Measurements from ENCODE around the gene TSHZ3. TPM values are rescaled to one million over a fixed set of nuclear protein-coding genes. Genes with fewer than 3 reads are reported as not detected.

The TSHZ3 gene
- total and polyA plus RNA-seq, 2 of the 8 experiments (the other 6 are each of a cell fraction or from before 2014, with no cell fraction given) = 3.1 to 12.3 TPM

GRCh38 chr19:31325342-31325741 lies 23.9 kb downstream of the TSHZ3 start:
- no peak overlapping the region for H2BK15ac ChIP-seq (ENCODE audit: low read length)
- no peak overlapping the region for H2AFZ ChIP-seq (ENCODE audit: low read length)
- no peak overlapping the region for H3K4ac ChIP-seq (replicated peaks; ENCODE audit: insufficient read length, low read depth, low read length)
- POLR2A ChIA-PET (ENCODE audit: partially characterized antibody) = interaction anchor here (0.9 kb wide), 1 partner anchor 30 kb away, joined by 3 read pairs; no protein-coding TSS in a partner anchor
- no peak overlapping the region for H2BK5ac ChIP-seq (ENCODE audit: low read depth, low read length)
- no peak overlapping the region for H3K4me2 ChIP-seq (ENCODE audit: insufficient read depth in 1 of 2, low read depth in 2 of 2, low read length in 2 of 2)
- no peak for TF ChIP-seq CTBP2 (IDR thresholded peaks at IDR 0.05; ENCODE audit: borderline replicate concordance, insufficient read depth, insufficient read length, low read length)
- TF ChIP-seq EP300 (IDR thresholded peaks at IDR 0.05; ENCODE audit: borderline replicate concordance in 1 of 2, low read depth in 2 of 2, low read length in 2 of 2) = no peak
- no peak for TF ChIP-seq NRF1 (IDR thresholded peaks at IDR 0.05; ENCODE audit: low read depth, low read length)
- no peak for FAIRE-seq
- H3K56ac ChIP-seq (replicated peaks; ENCODE audit: insufficient read length, low read depth, low read length) = no peak overlapping the region
- H3K4me1 ChIP-seq (replicated peaks in 1 of 4; ENCODE audit: control insufficient read depth in 3 of 4, insufficient read depth in 4 of 4, low read length in 3 of 4) = peaks cover 0 to 5% (median 0%) of the 10 kb centered on the region in 4 experiments; a peak in 2 of 7 replicates
- no peak overlapping the region for H3K18ac ChIP-seq (ENCODE audit: extremely low read depth, low read length)
- H2BK20ac ChIP-seq (ENCODE audit: low read length) = no peak overlapping the region
- no peak for DNase-seq (ENCODE audit: low read depth in 1 of 2, low spot score in 2 of 2)
- no peak overlapping the region for H3K27ac ChIP-seq (ENCODE audit: low read depth, low read length)
- no peak overlapping the region for H3K23ac ChIP-seq (ENCODE audit: insufficient read length)
- no peaks in the 10 kb centered on the region for H4K20me1 ChIP-seq (replicated peaks in 1 of 2; ENCODE audit: control insufficient read depth in 1 of 2, insufficient read depth in 2 of 2, low read length in 2 of 2)
- H2BK12ac ChIP-seq (ENCODE audit: low read depth, low read length) = no peak overlapping the region
- no peaks in the 10 kb centered on the region for H3K27me3 ChIP-seq (replicated peaks in 1 of 4; ENCODE audit: control insufficient read depth in 3 of 4, extremely low read depth in 1 of 4, insufficient read depth in 3 of 4, low read length in 3 of 4)
- H3K9me3 ChIP-seq (ENCODE audit: insufficient read depth in 2 of 2, low read depth in 1 of 2, low read length in 1 of 2) = no peaks in the 10 kb centered on the region
- no peaks in the 10 kb centered on the region; a peak in 1 of 8 replicates for H3K36me3 ChIP-seq (ENCODE audit: control insufficient read depth in 2 of 4, insufficient read depth in 4 of 4, low read length in 3 of 4)
- no peak overlapping the region for H2AK5ac ChIP-seq (ENCODE audit: low read depth, low read length)
- H4K91ac ChIP-seq (replicated peaks; ENCODE audit: insufficient read length, low read length) = no peak overlapping the region
- no peaks in the 10 kb centered on the region; the same call in 1 of the 2 replicates for H3K23me2 ChIP-seq (ENCODE audit: low read depth, low read length)
- no peak overlapping the region for H3K9ac ChIP-seq (replicated peaks in 1 of 4; ENCODE audit: extremely low read depth in 1 of 4, low read depth in 3 of 4, low read length in 3 of 4)
- 93% methylated on average over 11 of the region's 11 CpGs; no CpG with 5 or more reads in 1 of the 2 experiments for WGBS, 2 experiments (ENCODE audit: extremely low coverage in 1 of 2, insufficient coverage in 1 of 2, insufficient read length in 1 of 2, insufficient replicate concordance in 2 of 2, low coverage in 1 of 2, low lambda C conversion rate in 2 of 2, missing lambda C conversion rate in 1 of 2)
- no peak overlapping the region for H2BK120ac ChIP-seq (replicated peaks; ENCODE audit: low read depth, low read length)
- no peak overlapping the region for H3K4me3 ChIP-seq (ENCODE audit: extremely low read depth in 1 of 4, insufficient read depth in 2 of 4, low read depth in 3 of 4, low read length in 4 of 4)
- H4K5ac ChIP-seq (ENCODE audit: insufficient read length, low read depth, low read length) = no peak overlapping the region
- H4K8ac ChIP-seq (ENCODE audit: extremely low read depth, insufficient read depth, low read length) = no peak overlapping the region
- peaks cover 7% of the 10 kb centered on the region for H3K79me1 ChIP-seq (ENCODE audit: low read depth, low read length)
- no peak overlapping the region for H3K14ac ChIP-seq (ENCODE audit: insufficient read length)
- H3K79me2 ChIP-seq (ENCODE audit: control insufficient read depth in 1 of 2, insufficient read depth in 2 of 2, low read length in 2 of 2) = peaks cover 0 to 77% of the 10 kb centered on the region in 2 experiments; a peak in 2 of 4 replicates
- CTCF ChIA-PET (ENCODE audit: partially characterized antibody) = interaction anchor here (0.6 kb wide), 1 partner anchor 10 kb away, joined by 3 read pairs; no protein-coding TSS in a partner anchor
